Ishikawa (cell line): ENCODE data around the gene FGGY.

Source experiments
- CEBPB ChIP-seq: IDR thresholded peaks from 2 replicates; pipeline ENCODE4 v1.6.1; 2012
- CREB1 ChIP-seq: IDR thresholded peaks from 2 replicates; pipeline ENCODE4 v1.6.1; 2012; ENCODE audit warnings: low read depth
- EGR1 ChIP-seq: IDR thresholded peaks from 2 replicates; pipeline ENCODE4 v1.6.1; 2012
- EP300 ChIP-seq: IDR thresholded peaks from 2 replicates; pipeline ENCODE4 v1.6.1; 2012; ENCODE audit warnings: borderline replicate concordance
- FOXM1 ChIP-seq: IDR thresholded peaks from 2 replicates; pipeline ENCODE4 v1.6.1; 2012; ENCODE audit warnings: low read depth, borderline replicate concordance
- MAX ChIP-seq: IDR thresholded peaks from 2 replicates; pipeline ENCODE4 v1.6.1; 2012
- NFIC ChIP-seq: IDR thresholded peaks from 2 replicates; pipeline ENCODE4 v1.6.1; 2012
- RAD21 ChIP-seq: IDR thresholded peaks from 2 replicates; pipeline ENCODE4 v1.6.1; 2012; ENCODE audit warnings: low read depth
- REST ChIP-seq: IDR thresholded peaks from 2 replicates; pipeline ENCODE4 v1.6.1; 2012; ENCODE audit warnings: low read depth, mild to moderate bottlenecking
- TAF1 ChIP-seq: IDR thresholded peaks from 2 replicates; pipeline ENCODE4 v1.6.1; 2012; ENCODE audit warnings: low read depth, mild to moderate bottlenecking
- TCF12 ChIP-seq: IDR thresholded peaks from 2 replicates; pipeline ENCODE4 v1.6.1; 2012; ENCODE audit warnings: low read depth
- TEAD4 ChIP-seq: IDR thresholded peaks from 2 replicates; pipeline ENCODE4 v1.6.1; 2012
- USF1 ChIP-seq: IDR thresholded peaks from 2 replicates; pipeline ENCODE4 v1.6.1; 2012
- YY1 ChIP-seq: IDR thresholded peaks from 2 replicates; pipeline ENCODE4 v1.6.1; 2012; ENCODE audit warnings: low read depth
- ZBTB7A ChIP-seq: IDR thresholded peaks from 2 replicates; pipeline ENCODE4 v1.6.1; 2012; ENCODE audit warnings: low read depth

Gene FGGY

GRCh38 chr1:59685101-59685500, 388.2 kb downstream of the FGGY start:
- TF ChIP-seq NFIC (no peak), CREB1 (no peak), TEAD4 (no peak), MAX (no peak), CEBPB (no peak), USF1 (no peak), EGR1 (no peak), EP300 (no peak), REST (no peak), RAD21 (no peak), ZBTB7A (no peak), FOXM1 (no peak), TCF12 (no peak), YY1 (no peak), TAF1 (no peak)

- no peak for TF ChIP-seq REST
- no peak for TF ChIP-seq FOXM1
- TF ChIP-seq TEAD4: no peak
- no peak for TF ChIP-seq RAD21
- no peak for TF ChIP-seq CEBPB
- TF ChIP-seq EGR1: no peak
These were observed 388.8 kb downstream of the FGGY start for GRCh38 chr1:59685666-59686065.

- TF ChIP-seq RAD21 (no peak), YY1 (no peak), EGR1 (no peak), USF1 (no peak), CEBPB (no peak), TEAD4 (no peak)
These were observed 389.3 kb downstream of the FGGY start for GRCh38 chr1:59686170-59686569.

GRCh38 chr1:59686574-59686973, 389.7 kb downstream of the FGGY start:
- TF ChIP-seq YY1: no peak
- TF ChIP-seq FOXM1: no peak
- TF ChIP-seq REST: no peak
- TF ChIP-seq CREB1: no peak
- TF ChIP-seq EP300: no peak
- no peak for TF ChIP-seq ZBTB7A
- TF ChIP-seq EGR1: no peak
- no peak for TF ChIP-seq RAD21
- no peak for TF ChIP-seq TEAD4
- TF ChIP-seq CEBPB: no peak
- no peak for TF ChIP-seq TCF12
- TF ChIP-seq TAF1: no peak
- TF ChIP-seq MAX: no peak

- TF ChIP-seq TAF1 (no peak), ZBTB7A (no peak), RAD21 (no peak), NFIC (no peak), MAX (no peak), EGR1 (no peak), FOXM1 (no peak), EP300 (no peak), CEBPB (no peak), YY1 (no peak), TEAD4 (no peak)
These were observed 390.2 kb downstream of the FGGY start for GRCh38 chr1:59687081-59687480.
